GM20000 (cell line): Measurements from ENCODE around the gene NRARP.

Source experiments
- DNase-seq: peaks from one replicate; pipeline ENCODE4 v3.0.0; 2012; ENCODE audit warnings: low spot score
- TF ChIP-seq, protein P1 (sequence below): IDR thresholded peaks from 2 replicates; pipeline ENCODE4 v1.5.1; 2012; ENCODE audit warnings: mild to moderate bottlenecking, control low read depth; ENCODE audit errors: extremely low read depth, missing control alignments

The NRARP gene

DNA sequence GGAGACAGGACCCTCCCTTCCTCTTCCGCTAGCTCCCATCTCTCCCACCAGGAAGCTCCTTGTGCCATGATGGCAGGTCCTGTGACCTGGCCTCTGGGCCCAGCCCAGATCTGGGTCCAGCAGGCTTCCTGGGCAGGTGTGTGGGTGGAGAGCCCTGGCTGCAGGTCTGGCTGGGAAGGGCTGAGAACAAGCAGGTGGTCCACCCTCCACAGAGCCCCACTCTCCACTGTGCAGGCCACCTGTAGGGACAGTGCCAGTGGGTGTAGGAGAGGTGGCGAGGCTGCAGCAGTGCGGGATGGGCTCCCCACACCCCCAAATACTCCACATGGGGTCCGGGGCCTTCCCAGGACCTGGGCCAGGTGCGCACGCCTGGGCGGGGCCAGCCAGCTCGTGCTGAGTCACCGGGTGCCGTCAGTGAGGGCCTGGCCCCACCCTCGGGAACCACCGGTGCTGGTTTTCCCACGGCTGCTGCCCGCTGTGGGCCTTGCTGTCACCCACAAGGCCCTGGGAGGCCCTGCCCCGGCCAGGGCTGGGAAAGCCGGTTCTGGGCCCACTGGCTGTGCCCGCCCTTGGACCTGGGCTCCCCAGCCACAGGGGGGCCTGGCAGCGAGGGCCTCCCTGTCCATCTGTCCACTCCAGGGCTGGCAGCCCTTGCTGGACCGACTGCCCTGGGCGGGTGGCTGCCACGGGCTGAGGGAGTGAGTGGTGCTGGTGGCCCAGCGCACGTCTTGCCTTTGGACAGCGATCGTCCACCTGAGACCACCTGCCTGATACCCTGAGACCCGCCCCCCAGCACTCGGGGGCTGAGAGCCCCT lies 9.3 kb upstream of the NRARP start:
- DNase-seq, result no peak
- TF ChIP-seq, protein P1, sequence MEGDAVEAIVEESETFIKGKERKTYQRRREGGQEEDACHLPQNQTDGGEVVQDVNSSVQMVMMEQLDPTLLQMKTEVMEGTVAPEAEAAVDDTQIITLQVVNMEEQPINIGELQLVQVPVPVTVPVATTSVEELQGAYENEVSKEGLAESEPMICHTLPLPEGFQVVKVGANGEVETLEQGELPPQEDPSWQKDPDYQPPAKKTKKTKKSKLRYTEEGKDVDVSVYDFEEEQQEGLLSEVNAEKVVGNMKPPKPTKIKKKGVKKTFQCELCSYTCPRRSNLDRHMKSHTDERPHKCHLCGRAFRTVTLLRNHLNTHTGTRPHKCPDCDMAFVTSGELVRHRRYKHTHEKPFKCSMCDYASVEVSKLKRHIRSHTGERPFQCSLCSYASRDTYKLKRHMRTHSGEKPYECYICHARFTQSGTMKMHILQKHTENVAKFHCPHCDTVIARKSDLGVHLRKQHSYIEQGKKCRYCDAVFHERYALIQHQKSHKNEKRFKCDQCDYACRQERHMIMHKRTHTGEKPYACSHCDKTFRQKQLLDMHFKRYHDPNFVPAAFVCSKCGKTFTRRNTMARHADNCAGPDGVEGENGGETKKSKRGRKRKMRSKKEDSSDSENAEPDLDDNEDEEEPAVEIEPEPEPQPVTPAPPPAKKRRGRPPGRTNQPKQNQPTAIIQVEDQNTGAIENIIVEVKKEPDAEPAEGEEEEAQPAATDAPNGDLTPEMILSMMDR, result no peak

DNA sequence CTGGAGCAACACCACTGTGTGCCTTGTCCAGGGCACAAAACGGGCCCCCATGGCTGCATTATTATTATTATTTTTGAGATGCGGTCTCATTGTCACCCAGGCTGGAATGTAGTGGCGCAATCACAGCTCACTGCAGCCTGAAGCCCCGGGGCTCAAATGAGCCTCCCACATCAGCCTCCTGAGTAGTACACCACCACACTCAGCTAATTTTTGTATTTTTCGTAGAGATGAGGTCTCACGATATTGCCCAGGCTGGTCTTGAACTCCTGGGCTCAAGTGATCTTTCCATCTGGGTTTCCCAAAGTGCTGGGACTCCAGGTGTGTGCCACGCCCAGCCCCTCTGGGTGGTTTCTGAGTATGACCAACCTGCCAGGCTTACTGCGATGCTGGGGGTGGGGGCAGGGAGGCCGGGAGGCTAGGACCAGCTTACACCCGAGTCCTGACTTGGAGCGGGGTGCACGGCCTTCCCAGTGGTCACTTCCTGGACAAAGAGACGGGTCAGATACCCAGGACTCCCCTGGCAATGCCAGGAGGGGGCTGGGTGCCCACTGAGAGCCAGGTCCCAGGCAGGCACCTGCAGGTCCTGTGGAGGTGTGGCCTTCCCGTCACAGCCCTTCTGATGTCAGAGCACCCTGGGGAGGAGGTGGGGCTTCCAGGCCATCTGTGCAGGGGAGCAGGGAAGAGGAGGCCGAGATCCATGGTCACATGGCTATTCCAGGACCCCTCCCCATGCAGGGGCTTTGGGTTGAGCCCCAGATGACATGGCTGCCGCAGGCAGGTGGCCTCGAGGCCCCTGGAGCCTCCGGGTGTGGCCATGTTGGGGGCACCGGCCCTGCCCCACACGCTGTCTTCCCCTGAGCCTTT lies 8.3 kb upstream of the NRARP start:
- TF ChIP-seq, protein P1, result no peak

DNA sequence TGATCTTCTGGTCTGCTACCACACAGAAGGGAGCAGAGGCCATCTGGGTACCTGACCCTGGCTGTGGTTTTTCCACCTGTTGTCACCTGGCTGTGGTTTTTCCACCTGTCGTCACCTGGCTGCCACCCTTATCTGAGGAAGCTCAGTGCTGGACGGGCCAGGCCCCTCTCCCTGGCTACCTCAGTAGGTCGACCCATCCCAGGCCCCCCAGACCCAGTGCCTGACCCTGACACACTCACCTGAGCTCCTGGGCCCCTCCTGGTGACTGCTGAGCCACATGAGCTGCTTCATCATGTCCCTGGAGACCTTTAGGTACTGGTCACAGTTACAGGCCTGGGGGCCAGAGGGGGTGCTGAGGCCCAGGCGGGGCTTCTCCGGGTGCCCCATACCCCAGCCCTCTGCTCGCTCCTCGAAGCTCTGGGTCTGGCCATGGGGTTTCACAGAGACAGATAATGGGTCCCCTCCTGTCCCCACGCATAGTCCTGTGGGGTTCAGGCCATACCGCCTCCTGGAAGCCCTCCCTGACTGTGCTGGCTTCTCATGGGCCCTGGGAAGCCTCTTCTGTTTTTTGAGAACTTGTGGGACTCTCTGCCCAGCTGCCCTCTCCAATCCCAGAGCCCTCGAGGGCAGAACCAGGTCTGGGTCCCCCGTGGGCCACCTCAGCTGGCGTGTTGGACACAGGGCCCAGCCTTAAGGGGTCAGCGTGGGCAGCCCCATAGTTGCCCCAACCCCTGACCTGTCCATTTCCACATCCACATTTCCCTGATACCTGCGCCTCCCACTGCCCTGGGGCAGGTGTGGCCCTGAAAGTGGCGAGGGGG lies 7.5 kb upstream of the NRARP start:
- DNase-seq, result no peak
- TF ChIP-seq, protein P1, result no peak

More for the DNA sequence above, 8.3 kb upstream of the NRARP start:
- DNase-seq, result no peak

- TF ChIP-seq, protein P1, result no peak
- no peak for DNase-seq
Measured at GRCh38 chr9:137308057-137308619, 6.1 kb upstream of the NRARP start.

DNA sequence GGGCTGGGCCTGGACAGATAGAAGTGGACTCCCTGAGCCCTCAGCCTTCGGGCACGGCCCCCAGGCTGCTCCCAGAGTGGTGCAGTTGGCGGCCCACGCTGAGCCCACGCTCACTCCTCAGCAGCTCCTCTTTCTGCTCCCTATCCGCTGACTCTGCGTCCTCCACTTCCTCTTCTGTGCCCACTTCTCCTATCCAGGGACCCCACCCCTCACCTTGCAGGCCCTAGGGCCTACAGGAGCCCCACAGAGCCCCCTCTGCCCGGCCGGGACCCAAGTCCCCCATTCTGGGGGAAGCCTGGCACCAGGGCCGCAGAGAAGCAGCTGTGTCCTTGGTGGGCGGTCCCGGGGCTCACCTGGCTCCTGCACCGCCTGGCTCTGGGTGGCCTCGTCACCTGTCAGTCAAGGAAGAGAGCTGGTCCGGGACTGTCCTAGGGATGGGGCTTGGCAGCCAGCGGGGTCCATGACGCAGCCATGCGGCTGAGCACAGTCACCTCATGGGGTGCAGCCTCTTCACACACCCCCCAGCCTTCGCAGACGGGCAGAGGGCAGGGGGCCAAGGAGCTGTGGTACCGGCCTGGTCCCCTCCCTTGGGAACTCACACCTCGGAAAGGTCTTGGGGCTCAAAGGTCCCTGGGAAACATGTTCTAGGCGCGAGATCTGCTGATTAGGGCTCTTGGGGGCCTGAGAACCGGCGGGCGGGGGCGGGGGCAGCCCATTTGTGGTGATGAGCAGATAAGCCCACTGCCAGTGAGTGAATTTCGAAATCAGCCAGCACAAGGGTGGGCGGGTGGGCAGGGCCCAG lies 5.4 kb upstream of the NRARP start:
- no peak for DNase-seq
- TF ChIP-seq, protein P1, result no peak

DNA sequence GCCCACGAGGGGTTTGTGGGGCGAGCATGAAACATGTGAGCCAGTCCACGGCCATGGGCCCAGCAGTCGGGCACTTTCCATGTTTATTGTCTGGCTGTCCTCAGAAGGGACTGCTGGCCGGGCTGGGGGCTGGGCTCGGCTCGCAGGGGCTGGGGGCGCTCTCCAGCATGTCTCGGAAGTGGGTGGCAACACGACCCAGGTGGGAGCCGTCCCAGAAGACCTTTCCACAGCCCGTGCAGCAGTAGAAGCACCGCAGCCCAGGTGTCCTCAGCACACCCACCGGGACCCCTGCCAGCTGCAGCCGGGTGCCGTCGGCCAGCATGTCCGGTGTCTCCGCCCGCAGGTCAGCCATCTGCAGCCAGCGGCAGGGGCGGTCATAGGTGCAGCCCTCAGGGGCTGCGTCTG lies 4.8 kb upstream of the NRARP start:
- no peak for DNase-seq
- TF ChIP-seq, protein P1, result no peak
